ENCODE results near the gene OR52W1.

OR52W1 gene, protein sequence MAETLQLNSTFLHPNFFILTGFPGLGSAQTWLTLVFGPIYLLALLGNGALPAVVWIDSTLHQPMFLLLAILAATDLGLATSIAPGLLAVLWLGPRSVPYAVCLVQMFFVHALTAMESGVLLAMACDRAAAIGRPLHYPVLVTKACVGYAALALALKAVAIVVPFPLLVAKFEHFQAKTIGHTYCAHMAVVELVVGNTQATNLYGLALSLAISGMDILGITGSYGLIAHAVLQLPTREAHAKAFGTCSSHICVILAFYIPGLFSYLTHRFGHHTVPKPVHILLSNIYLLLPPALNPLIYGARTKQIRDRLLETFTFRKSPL

DNA sequence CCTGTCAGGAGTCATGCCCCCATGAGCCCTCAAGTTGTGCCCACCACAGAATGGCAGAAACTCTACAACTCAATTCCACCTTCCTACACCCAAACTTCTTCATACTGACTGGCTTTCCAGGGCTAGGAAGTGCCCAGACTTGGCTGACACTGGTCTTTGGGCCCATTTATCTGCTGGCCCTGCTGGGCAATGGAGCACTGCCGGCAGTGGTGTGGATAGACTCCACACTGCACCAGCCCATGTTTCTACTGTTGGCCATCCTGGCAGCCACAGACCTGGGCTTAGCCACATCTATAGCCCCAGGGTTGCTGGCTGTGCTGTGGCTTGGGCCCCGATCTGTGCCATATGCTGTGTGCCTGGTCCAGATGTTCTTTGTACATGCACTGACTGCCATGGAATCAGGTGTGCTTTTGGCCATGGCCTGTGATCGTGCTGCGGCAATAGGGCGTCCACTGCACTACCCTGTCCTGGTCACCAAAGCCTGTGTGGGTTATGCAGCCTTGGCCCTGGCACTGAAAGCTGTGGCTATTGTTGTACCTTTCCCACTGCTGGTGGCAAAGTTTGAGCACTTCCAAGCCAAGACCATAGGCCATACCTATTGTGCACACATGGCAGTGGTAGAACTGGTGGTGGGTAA is at the start of gene OR52W1:
OR52W1 (plus strand) TSS at position 51 of the 637 bp plus-strand sequence; CDS start at position 51, 0 bp downstream.
- Histone ChIP-seq H4K20me1 (ENCODE audit: insufficient read depth, low read length) (no peaks in the 10 kb centered on the region), H3K9me2 (ENCODE audit: low read depth, low read length) (no peaks in the 10 kb centered on the region), H3K9ac (ENCODE audit: low read length) (no peak within 1 kb of the TSS), H3K79me2 (ENCODE audit: insufficient read depth, low read length) (no peaks in the 10 kb centered on the region), H3K27ac (ENCODE audit: low read depth, low read length, poor library complexity, severe bottlenecking) (no peak within 1 kb of the TSS), H3K4me2 (ENCODE audit: low read length) (no peak within 1 kb of the TSS), H3K4me3 (ENCODE audit: low read depth, low read length, poor library complexity, severe bottlenecking) (no peak within 1 kb of the TSS), H2AFZ (ENCODE audit: low read length) (no peak within 1 kb of the TSS), H3K4me1 (ENCODE audit: insufficient read depth, low read length, severe bottlenecking) (no peaks in the 10 kb centered on the region), H3F3A (ENCODE audit: insufficient read depth, low read length) (no peaks in the 10 kb centered on the region), H3K27me3 (ENCODE audit: insufficient read depth, low read length) (no peaks in the 10 kb centered on the region), H3K9me3 (ENCODE audit: low read length) (no peaks in the 10 kb centered on the region), H3K36me3 (ENCODE audit: insufficient read depth, low read length) (no peaks in the 10 kb centered on the region)
- TF ChIP-seq, protein P1, sequence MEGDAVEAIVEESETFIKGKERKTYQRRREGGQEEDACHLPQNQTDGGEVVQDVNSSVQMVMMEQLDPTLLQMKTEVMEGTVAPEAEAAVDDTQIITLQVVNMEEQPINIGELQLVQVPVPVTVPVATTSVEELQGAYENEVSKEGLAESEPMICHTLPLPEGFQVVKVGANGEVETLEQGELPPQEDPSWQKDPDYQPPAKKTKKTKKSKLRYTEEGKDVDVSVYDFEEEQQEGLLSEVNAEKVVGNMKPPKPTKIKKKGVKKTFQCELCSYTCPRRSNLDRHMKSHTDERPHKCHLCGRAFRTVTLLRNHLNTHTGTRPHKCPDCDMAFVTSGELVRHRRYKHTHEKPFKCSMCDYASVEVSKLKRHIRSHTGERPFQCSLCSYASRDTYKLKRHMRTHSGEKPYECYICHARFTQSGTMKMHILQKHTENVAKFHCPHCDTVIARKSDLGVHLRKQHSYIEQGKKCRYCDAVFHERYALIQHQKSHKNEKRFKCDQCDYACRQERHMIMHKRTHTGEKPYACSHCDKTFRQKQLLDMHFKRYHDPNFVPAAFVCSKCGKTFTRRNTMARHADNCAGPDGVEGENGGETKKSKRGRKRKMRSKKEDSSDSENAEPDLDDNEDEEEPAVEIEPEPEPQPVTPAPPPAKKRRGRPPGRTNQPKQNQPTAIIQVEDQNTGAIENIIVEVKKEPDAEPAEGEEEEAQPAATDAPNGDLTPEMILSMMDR (IDR thresholded peaks at IDR 0.05; ENCODE audit: low read length): no peak
- no peak for TF ChIP-seq EZH2 (IDR thresholded peaks at IDR 0.05; ENCODE audit: borderline replicate concordance, low read length)

DNA sequence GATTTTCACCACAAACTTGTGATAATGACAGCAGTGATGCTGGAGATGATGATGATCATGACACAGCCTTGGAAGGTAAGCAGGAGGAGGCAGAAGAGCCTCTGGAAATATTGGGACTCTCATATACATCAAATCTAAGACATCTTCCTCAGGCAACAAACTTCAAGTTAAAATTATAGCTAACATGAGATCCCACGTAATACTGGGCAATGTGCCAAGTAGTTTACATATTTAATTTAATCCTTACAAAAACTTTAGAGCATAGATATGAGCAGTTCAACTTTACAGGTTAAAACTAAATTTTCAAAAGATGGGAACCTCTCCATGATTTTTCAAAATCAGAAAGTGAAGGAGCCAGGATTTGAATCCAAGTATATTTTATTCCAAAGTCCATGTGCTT is 47.9 kb upstream of the OR52W1 start:
- Histone ChIP-seq H3K9me2 (ENCODE audit: low read depth, low read length) (no peaks in the 10 kb centered on the region), H3K27me3 (ENCODE audit: insufficient read depth, low read length) (no peaks in the 10 kb centered on the region), H3K36me3 (ENCODE audit: insufficient read depth, low read length) (no peaks in the 10 kb centered on the region), H3K4me1 (ENCODE audit: insufficient read depth, low read length, severe bottlenecking) (no peaks in the 10 kb centered on the region), H3K4me3 (ENCODE audit: low read depth, low read length, poor library complexity, severe bottlenecking) (no peak overlapping the region), H3K79me2 (ENCODE audit: insufficient read depth, low read length) (no peaks in the 10 kb centered on the region), H3K9ac (ENCODE audit: low read length) (no peak overlapping the region), H3K9me3 (ENCODE audit: low read length) (no peaks in the 10 kb centered on the region), H2AFZ (ENCODE audit: low read length) (no peak overlapping the region), H4K20me1 (ENCODE audit: insufficient read depth, low read length) (no peaks in the 10 kb centered on the region), H3K27ac (ENCODE audit: low read depth, low read length, poor library complexity, severe bottlenecking) (no peak overlapping the region), H3F3A (ENCODE audit: insufficient read depth, low read length) (no peaks in the 10 kb centered on the region), H3K4me2 (ENCODE audit: low read length) (no peak overlapping the region)
- TF ChIP-seq, protein P1 (IDR thresholded peaks at IDR 0.05; ENCODE audit: low read length): no peak
- no peak for TF ChIP-seq EZH2 (IDR thresholded peaks at IDR 0.05; ENCODE audit: borderline replicate concordance, low read length)

DNA sequence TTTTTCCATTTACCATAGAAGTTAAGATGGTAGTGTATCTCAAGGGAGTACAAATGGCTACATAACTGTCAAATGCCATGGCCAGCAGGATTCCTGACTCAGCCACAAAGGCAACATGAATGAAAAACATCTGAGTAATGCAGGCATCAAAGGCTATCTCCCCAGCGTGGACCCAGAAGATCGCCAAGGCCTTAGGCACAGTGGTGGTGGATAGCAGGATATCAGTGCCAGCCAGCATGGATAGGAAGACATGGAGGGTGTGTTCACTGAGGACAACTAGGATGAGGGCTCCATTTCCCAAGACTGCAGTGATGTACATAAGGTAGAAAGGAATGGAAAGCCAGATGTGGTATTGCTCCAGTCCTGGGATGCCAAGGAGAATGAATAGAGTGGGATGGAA is 46.9 kb upstream of the OR52W1 start:
- Histone ChIP-seq H3K36me3 (ENCODE audit: insufficient read depth, low read length) (no peaks in the 10 kb centered on the region), H3K9me3 (ENCODE audit: low read length) (no peaks in the 10 kb centered on the region), H3K4me1 (ENCODE audit: insufficient read depth, low read length, severe bottlenecking) (no peaks in the 10 kb centered on the region), H3K27ac (ENCODE audit: low read depth, low read length, poor library complexity, severe bottlenecking) (no peak overlapping the region), H3K4me3 (ENCODE audit: low read depth, low read length, poor library complexity, severe bottlenecking) (no peak overlapping the region), H4K20me1 (ENCODE audit: insufficient read depth, low read length) (no peaks in the 10 kb centered on the region), H3K27me3 (ENCODE audit: insufficient read depth, low read length) (no peaks in the 10 kb centered on the region), H3K4me2 (ENCODE audit: low read length) (no peak overlapping the region), H3F3A (ENCODE audit: insufficient read depth, low read length) (no peaks in the 10 kb centered on the region), H3K9ac (ENCODE audit: low read length) (no peak overlapping the region), H2AFZ (ENCODE audit: low read length) (no peak overlapping the region), H3K79me2 (ENCODE audit: insufficient read depth, low read length) (no peaks in the 10 kb centered on the region), H3K9me2 (ENCODE audit: low read depth, low read length) (no peaks in the 10 kb centered on the region)
- TF ChIP-seq, protein P1 (IDR thresholded peaks at IDR 0.05; ENCODE audit: low read length): no peak
- no peak for TF ChIP-seq EZH2 (IDR thresholded peaks at IDR 0.05; ENCODE audit: borderline replicate concordance, low read length)
